ENCODE measurements around the gene EDARADD.

Gene EDARADD

DNA sequence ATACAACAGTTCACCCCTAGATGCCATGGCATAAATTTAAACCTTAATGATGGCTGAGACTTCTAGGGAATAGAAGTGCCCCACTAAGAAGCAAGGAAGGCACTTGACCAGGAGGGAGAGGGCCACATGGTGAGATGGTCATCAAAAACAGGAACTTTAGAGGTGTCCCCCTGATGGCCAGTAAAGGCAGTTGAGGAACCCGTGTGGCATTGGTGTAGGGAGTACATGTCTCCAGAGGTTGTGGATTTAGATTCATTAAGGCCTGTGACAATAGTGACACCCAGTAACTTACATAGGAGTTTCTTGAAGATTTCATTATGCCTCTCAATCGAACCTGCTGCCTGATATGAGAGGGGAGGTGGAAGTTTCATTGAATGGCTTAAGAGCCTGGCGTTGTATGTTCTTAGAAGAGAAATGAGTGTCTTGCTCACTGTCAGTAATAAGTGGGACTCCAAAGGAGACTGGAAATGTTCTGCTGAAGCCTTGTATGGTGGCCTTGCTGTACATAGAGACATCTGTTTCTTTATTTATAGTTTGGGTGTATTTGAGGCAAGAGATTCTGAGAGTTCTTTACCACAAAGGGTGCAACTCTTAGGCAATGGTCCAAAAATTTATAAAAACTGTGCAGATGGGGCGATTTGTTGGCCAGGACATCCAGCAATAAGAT is 27.9 kb downstream of the EDARADD start:
- Histone ChIP-seq H3K14ac (ENCODE audit: low read length) (no peak overlapping the region), H3K4me2 (ENCODE audit: insufficient read depth, low read length, poor library complexity, severe bottlenecking) (no peak overlapping the region), H4K91ac (ENCODE audit: low read depth, low read length, poor library complexity) (no peak overlapping the region), H2BK12ac (ENCODE audit: low read length) (no peak overlapping the region), H2AFZ (ENCODE audit: low read length) (no peak overlapping the region), H3K9ac (ENCODE audit: low read depth, low read length, poor library complexity) (no peak overlapping the region), H3K4me3 (ENCODE audit: low read length in 2 of 2) (no peak overlapping the region), H3K79me1 (ENCODE audit: low read depth, low read length) (no peaks in the 10 kb centered on the region), H3K23ac (ENCODE audit: low read depth, low read length, poor library complexity) (no peak overlapping the region), H3K36me3 (replicated peaks in 1 of 2; ENCODE audit: control insufficient read depth in 2 of 2, insufficient read depth in 2 of 2, low read length in 2 of 2) (no peaks in the 10 kb centered on the region), H3K4me1 (ENCODE audit: control insufficient read depth in 2 of 2, insufficient read depth in 1 of 2, low read depth in 1 of 2, low read length in 2 of 2) (no peaks in the 10 kb centered on the region), H2BK120ac (ENCODE audit: low read depth, low read length) (no peak overlapping the region), H4K8ac (ENCODE audit: low read depth, low read length) (no peak overlapping the region), H3K9me3 (replicated peaks in 1 of 2; ENCODE audit: control insufficient read depth in 2 of 2, insufficient read depth in 1 of 2, low read depth in 1 of 2, low read length in 2 of 2) (no peaks in the 10 kb centered on the region), H3K4ac (ENCODE audit: low read length) (no peak overlapping the region), H2BK5ac (ENCODE audit: low read length) (no peak overlapping the region), H2AK5ac (ENCODE audit: low read depth, low read length) (no peak overlapping the region), H3K27me3 (ENCODE audit: control insufficient read depth in 3 of 3, insufficient read depth in 3 of 3, low read depth in 1 of 3, low read length in 3 of 3) (no peaks in the 10 kb centered on the region), H3K18ac (ENCODE audit: low read length) (no peak overlapping the region), H3K27ac (replicated peaks; ENCODE audit: low read length) (no peak overlapping the region), H2BK15ac (ENCODE audit: low read length) (no peak overlapping the region)
- no CpG with 5 or more reads among the region's 4 CpGs for WGBS, 2 donors (ENCODE audit: extremely low coverage in 2 of 2, insufficient read length in 2 of 2, insufficient replicate concordance in 1 of 2)
- DNase-seq (ENCODE audit: low spot score) = no peak

DNA sequence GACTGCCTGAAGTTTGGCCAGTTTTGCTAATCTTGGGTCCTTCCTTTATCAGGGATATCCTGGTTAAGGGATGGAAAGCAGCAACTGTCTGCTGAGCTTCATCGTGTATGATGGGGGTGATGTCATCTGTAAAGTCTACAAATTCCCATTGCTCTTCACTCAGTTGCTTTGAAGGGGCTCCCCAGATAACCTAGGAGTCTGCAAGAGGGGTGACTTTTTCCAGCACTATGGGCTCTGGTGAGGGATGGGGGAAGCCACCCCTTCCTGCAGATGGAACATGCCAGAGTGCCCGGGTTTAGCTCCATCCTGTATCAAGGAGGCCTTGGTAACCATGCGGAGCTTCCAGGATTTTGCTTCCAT is 28.4 kb downstream of the EDARADD start:
- Histone ChIP-seq H3K23ac (ENCODE audit: low read depth, low read length, poor library complexity) (no peak overlapping the region), H3K4me1 (ENCODE audit: control insufficient read depth in 2 of 2, insufficient read depth in 1 of 2, low read depth in 1 of 2, low read length in 2 of 2) (no peaks in the 10 kb centered on the region), H2AK5ac (ENCODE audit: low read depth, low read length) (no peak overlapping the region), H3K18ac (ENCODE audit: low read length) (no peak overlapping the region), H2BK5ac (ENCODE audit: low read length) (no peak overlapping the region), H3K27ac (replicated peaks; ENCODE audit: low read length) (no peak overlapping the region), H3K4me3 (ENCODE audit: low read length in 2 of 2) (no peak overlapping the region), H3K9ac (ENCODE audit: low read depth, low read length, poor library complexity) (no peak overlapping the region), H4K8ac (ENCODE audit: low read depth, low read length) (no peak overlapping the region), H3K79me1 (ENCODE audit: low read depth, low read length) (no peaks in the 10 kb centered on the region), H3K27me3 (ENCODE audit: control insufficient read depth in 3 of 3, insufficient read depth in 3 of 3, low read depth in 1 of 3, low read length in 3 of 3) (no peaks in the 10 kb centered on the region), H4K91ac (ENCODE audit: low read depth, low read length, poor library complexity) (no peak overlapping the region), H2BK15ac (ENCODE audit: low read length) (no peak overlapping the region), H3K9me3 (replicated peaks in 1 of 2; ENCODE audit: control insufficient read depth in 2 of 2, insufficient read depth in 1 of 2, low read depth in 1 of 2, low read length in 2 of 2) (no peaks in the 10 kb centered on the region), H2BK12ac (ENCODE audit: low read length) (no peak overlapping the region), H3K36me3 (replicated peaks in 1 of 2; ENCODE audit: control insufficient read depth in 2 of 2, insufficient read depth in 2 of 2, low read length in 2 of 2) (no peaks in the 10 kb centered on the region), H3K4ac (ENCODE audit: low read length) (no peak overlapping the region), H2AFZ (ENCODE audit: low read length) (no peak overlapping the region), H3K14ac (ENCODE audit: low read length) (no peak overlapping the region), H3K4me2 (ENCODE audit: insufficient read depth, low read length, poor library complexity, severe bottlenecking) (no peak overlapping the region), H2BK120ac (ENCODE audit: low read depth, low read length) (no peak overlapping the region)
- WGBS, 2 donors (ENCODE audit: extremely low coverage in 2 of 2, insufficient read length in 2 of 2, insufficient replicate concordance in 1 of 2) = no CpG with 5 or more reads among the region's 3 CpGs
- DNase-seq (ENCODE audit: low spot score) = no peak

DNA sequence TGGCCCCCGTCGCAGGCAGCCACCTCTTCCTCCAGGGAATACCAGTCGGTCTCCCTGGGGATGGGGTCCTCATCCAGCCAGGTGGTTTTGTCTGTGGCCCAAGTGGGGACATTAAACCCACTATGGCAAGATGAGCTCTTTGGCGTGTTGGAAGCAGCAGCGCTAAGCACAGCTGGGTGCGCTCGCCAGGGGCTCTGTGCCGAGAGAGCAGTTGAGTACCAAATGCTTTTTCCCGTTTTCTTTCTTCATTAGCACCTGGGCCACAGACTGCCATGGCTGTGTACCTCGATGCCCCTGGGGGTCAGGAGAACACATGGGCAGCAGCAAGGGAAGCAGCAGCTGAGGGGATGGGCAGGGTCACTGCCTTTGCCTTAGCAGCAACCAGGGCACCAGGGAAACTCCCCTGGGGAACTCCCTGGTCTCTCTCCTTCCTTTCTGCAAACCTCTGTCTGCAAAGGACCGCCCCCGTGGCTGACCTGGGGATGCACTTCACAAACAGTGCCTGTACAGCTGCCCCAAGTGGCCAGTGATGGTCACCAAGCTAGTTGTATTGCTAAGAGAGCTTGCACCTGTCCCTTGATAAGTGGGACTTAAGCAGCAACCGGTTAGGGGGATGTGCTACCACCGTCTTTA is 31.1 kb downstream of the EDARADD start:
- Histone ChIP-seq H3K9me3 (replicated peaks in 1 of 2; ENCODE audit: control insufficient read depth in 2 of 2, insufficient read depth in 1 of 2, low read depth in 1 of 2, low read length in 2 of 2) (no peaks in the 10 kb centered on the region), H3K4me2 (ENCODE audit: insufficient read depth, low read length, poor library complexity, severe bottlenecking) (no peak overlapping the region), H2BK120ac (ENCODE audit: low read depth, low read length) (no peak overlapping the region), H4K8ac (ENCODE audit: low read depth, low read length) (no peak overlapping the region), H3K14ac (ENCODE audit: low read length) (no peak overlapping the region), H2BK12ac (ENCODE audit: low read length) (no peak overlapping the region), H3K4me3 (ENCODE audit: low read length in 2 of 2) (no peak overlapping the region), H2AK5ac (ENCODE audit: low read depth, low read length) (no peak overlapping the region), H3K18ac (ENCODE audit: low read length) (no peak overlapping the region), H2BK5ac (ENCODE audit: low read length) (no peak overlapping the region), H2BK15ac (ENCODE audit: low read length) (no peak overlapping the region), H3K4ac (ENCODE audit: low read length) (no peak overlapping the region), H3K9ac (ENCODE audit: low read depth, low read length, poor library complexity) (no peak overlapping the region), H3K27me3 (ENCODE audit: control insufficient read depth in 3 of 3, insufficient read depth in 3 of 3, low read depth in 1 of 3, low read length in 3 of 3) (no peaks in the 10 kb centered on the region), H3K79me1 (ENCODE audit: low read depth, low read length) (no peaks in the 10 kb centered on the region), H4K91ac (ENCODE audit: low read depth, low read length, poor library complexity) (no peak overlapping the region), H3K23ac (ENCODE audit: low read depth, low read length, poor library complexity) (no peak overlapping the region), H2AFZ (ENCODE audit: low read length) (no peak overlapping the region), H3K36me3 (replicated peaks in 1 of 2; ENCODE audit: control insufficient read depth in 2 of 2, insufficient read depth in 2 of 2, low read length in 2 of 2) (no peaks in the 10 kb centered on the region), H3K27ac (replicated peaks; ENCODE audit: low read length) (no peak overlapping the region), H3K4me1 (ENCODE audit: control insufficient read depth in 2 of 2, insufficient read depth in 1 of 2, low read depth in 1 of 2, low read length in 2 of 2) (no peaks in the 10 kb centered on the region)
- WGBS, 2 donors (ENCODE audit: extremely low coverage in 2 of 2, insufficient read length in 2 of 2, insufficient replicate concordance in 1 of 2) = no CpG with 5 or more reads among the region's 14 CpGs
- no peak for DNase-seq (ENCODE audit: low spot score)

DNA sequence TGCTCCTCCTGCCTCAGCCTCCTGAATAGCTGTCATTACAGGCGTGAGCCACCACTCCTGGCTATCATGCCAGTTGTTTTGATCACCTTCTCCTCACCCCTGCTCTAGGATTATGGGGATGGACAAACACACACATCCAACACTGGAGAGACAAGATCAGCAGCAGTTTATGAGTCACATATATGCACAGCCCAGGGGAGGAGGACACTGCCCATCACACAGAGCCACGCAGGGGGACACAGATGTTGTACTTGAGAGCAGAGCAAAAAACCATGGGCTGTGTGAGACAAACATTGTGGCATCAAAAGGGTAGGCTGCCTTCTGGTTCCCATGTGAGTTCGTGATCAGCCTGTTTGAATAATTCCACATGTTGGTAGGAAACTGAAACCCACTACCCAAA is 32.1 kb downstream of the EDARADD start:
- Histone ChIP-seq H3K4me1 (ENCODE audit: control insufficient read depth in 2 of 2, insufficient read depth in 1 of 2, low read depth in 1 of 2, low read length in 2 of 2) (no peaks in the 10 kb centered on the region), H3K4me3 (ENCODE audit: low read length in 2 of 2) (no peak overlapping the region), H3K79me1 (ENCODE audit: low read depth, low read length) (no peaks in the 10 kb centered on the region), H2BK12ac (ENCODE audit: low read length) (no peak overlapping the region), H3K9ac (ENCODE audit: low read depth, low read length, poor library complexity) (no peak overlapping the region), H2BK5ac (ENCODE audit: low read length) (no peak overlapping the region), H3K18ac (ENCODE audit: low read length) (no peak overlapping the region), H4K91ac (ENCODE audit: low read depth, low read length, poor library complexity) (no peak overlapping the region), H3K27me3 (ENCODE audit: control insufficient read depth in 3 of 3, insufficient read depth in 3 of 3, low read depth in 1 of 3, low read length in 3 of 3) (no peaks in the 10 kb centered on the region), H3K14ac (ENCODE audit: low read length) (no peak overlapping the region), H2BK15ac (ENCODE audit: low read length) (no peak overlapping the region), H2AFZ (ENCODE audit: low read length) (no peak overlapping the region), H2AK5ac (ENCODE audit: low read depth, low read length) (no peak overlapping the region), H3K9me3 (replicated peaks in 1 of 2; ENCODE audit: control insufficient read depth in 2 of 2, insufficient read depth in 1 of 2, low read depth in 1 of 2, low read length in 2 of 2) (no peaks in the 10 kb centered on the region), H3K23ac (ENCODE audit: low read depth, low read length, poor library complexity) (no peak overlapping the region), H3K36me3 (replicated peaks in 1 of 2; ENCODE audit: control insufficient read depth in 2 of 2, insufficient read depth in 2 of 2, low read length in 2 of 2) (no peaks in the 10 kb centered on the region), H4K8ac (ENCODE audit: low read depth, low read length) (no peak overlapping the region), H3K4me2 (ENCODE audit: insufficient read depth, low read length, poor library complexity, severe bottlenecking) (no peak overlapping the region), H2BK120ac (ENCODE audit: low read depth, low read length) (no peak overlapping the region), H3K4ac (ENCODE audit: low read length) (no peak overlapping the region), H3K27ac (replicated peaks; ENCODE audit: low read length) (no peak overlapping the region)
- DNase-seq (ENCODE audit: low spot score) = no peak
- no CpG with 5 or more reads among the region's 3 CpGs for WGBS, 2 donors (ENCODE audit: extremely low coverage in 2 of 2, insufficient read length in 2 of 2, insufficient replicate concordance in 1 of 2)

All from neuronal stem cell (in vitro differentiated cells).